22Rv1 (cell line): ENCODE data around the gene DCST2.

Experiments
- ZFX ChIP-seq: fragments of 450-650 bp; IDR thresholded peaks from 2 replicates; pipeline ENCODE4 v1.6.1; 2017; ENCODE audit warnings: antibody characterized with exemption, borderline replicate concordance
- TF ChIP-seq, protein P1 (sequence below): fragments of 450-650 bp; IDR thresholded peaks from 2 replicates; pipeline ENCODE4 v1.5.1; 2017; ENCODE audit warnings: mild to moderate bottlenecking

DNA sequence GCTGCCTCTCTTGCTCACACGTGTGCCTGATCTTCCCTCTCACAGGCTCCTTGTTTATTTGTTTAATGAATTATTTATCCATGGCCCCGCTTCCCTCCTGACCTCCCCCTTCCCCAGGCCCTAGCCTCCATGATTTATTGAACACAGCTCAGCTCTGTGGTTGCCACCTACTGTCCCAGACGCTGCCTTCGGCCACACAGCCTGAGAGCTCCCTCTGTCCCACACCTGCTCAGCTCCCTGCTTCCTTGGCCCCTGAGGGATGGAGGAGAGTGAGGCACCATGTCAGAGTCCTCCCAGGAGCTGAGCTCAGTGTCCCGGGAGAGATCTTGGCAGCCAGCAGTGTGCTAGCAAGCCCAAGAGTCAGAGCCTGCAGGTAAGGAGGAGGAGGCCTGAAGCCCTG, 42.0 kb upstream of the DCST2 start:
- TF ChIP-seq, protein P1, sequence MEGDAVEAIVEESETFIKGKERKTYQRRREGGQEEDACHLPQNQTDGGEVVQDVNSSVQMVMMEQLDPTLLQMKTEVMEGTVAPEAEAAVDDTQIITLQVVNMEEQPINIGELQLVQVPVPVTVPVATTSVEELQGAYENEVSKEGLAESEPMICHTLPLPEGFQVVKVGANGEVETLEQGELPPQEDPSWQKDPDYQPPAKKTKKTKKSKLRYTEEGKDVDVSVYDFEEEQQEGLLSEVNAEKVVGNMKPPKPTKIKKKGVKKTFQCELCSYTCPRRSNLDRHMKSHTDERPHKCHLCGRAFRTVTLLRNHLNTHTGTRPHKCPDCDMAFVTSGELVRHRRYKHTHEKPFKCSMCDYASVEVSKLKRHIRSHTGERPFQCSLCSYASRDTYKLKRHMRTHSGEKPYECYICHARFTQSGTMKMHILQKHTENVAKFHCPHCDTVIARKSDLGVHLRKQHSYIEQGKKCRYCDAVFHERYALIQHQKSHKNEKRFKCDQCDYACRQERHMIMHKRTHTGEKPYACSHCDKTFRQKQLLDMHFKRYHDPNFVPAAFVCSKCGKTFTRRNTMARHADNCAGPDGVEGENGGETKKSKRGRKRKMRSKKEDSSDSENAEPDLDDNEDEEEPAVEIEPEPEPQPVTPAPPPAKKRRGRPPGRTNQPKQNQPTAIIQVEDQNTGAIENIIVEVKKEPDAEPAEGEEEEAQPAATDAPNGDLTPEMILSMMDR, result no peak
- no peak for TF ChIP-seq ZFX
